Middle frontal gyrus (tissue), 1 donor: ENCODE measurements around the gene RAD51B.

ENCODE experiments used
- DNase-seq: peaks from one replicate; pipeline ENCODE4 v3.0.0-alpha.2; 2015; ENCODE audit warnings: low spot score; ENCODE audit errors: extremely low spot score

The RAD51B gene

GRCh38 chr14:68503186-68503825 lies 683.7 kb downstream of the RAD51B start:
- DNase-seq, result no peak

GRCh38 chr14:68504861-68505260 lies 685.3 kb downstream of the RAD51B start:
- DNase-seq, result no peak

- no peak for DNase-seq
These were observed 686.6 kb downstream of the RAD51B start for GRCh38 chr14:68506021-68506644.

- no peak for DNase-seq
These were observed 687.3 kb downstream of the RAD51B start for GRCh38 chr14:68506645-68507419.

GRCh38 chr14:68507544-68508081 lies 688.0 kb downstream of the RAD51B start:
- DNase-seq, result no peak

- DNase-seq, result no peak
These were observed 689.0 kb downstream of the RAD51B start for GRCh38 chr14:68508581-68508980.

GRCh38 chr14:68509188-68509983 lies 689.8 kb downstream of the RAD51B start:
- no peak for DNase-seq

- no peak for DNase-seq
These were observed 690.9 kb downstream of the RAD51B start for GRCh38 chr14:68510201-68511128.

- DNase-seq, result no peak
These were observed 691.8 kb downstream of the RAD51B start for GRCh38 chr14:68511129-68512047.

GRCh38 chr14:68512088-68512487 lies 692.5 kb downstream of the RAD51B start:
- DNase-seq, result no peak

GRCh38 chr14:68513137-68513536 lies 693.6 kb downstream of the RAD51B start:
- DNase-seq, result no peak

- DNase-seq, result no peak
These were observed 694.4 kb downstream of the RAD51B start for GRCh38 chr14:68513838-68514607.

- no peak for DNase-seq
These were observed 695.1 kb downstream of the RAD51B start for GRCh38 chr14:68514608-68515194.

- no peak for DNase-seq
These were observed 696.8 kb downstream of the RAD51B start for GRCh38 chr14:68516342-68516741.

GRCh38 chr14:68518166-68518565 lies 698.6 kb downstream of the RAD51B start:
- DNase-seq, result no peak

GRCh38 chr14:68518761-68519670 lies 699.4 kb downstream of the RAD51B start:
- DNase-seq, result no peak

GRCh38 chr14:68519671-68520187 lies 700.1 kb downstream of the RAD51B start:
- DNase-seq, result no peak
